Measurements from ENCODE around the gene ALDH1B1. TPM values are rescaled to one million over a fixed set of nuclear protein-coding genes. Genes with fewer than 3 reads are reported as not detected.

The ALDH1B1 gene
- total RNA-seq, 1 donor from 2014 or later = 15.7 TPM

DNA sequence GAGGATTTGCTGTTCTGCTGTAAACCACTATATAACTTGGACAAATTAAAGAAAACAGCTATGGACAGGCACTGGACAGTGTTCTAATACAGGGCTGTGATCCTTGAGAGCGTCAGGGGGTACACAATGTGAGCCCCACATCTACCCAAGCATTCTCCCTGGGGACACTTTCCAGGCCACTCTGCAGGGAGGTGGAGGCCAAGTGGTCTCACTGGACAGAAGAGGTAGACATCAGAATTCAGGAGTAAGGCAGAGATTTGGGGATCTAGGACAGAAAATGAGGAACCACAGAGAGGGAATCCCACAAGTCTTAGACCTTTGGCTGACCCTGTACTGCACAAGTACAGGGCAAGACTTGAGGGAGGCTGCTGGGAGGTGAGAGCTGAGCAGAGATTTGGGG, 35.6 kb downstream of the ALDH1B1 start:
- intact Hi-C loops (cut with micrococcal nuclease) = no loop called here
- DNase-seq = no peak
- ATAC-seq = no peak

DNA sequence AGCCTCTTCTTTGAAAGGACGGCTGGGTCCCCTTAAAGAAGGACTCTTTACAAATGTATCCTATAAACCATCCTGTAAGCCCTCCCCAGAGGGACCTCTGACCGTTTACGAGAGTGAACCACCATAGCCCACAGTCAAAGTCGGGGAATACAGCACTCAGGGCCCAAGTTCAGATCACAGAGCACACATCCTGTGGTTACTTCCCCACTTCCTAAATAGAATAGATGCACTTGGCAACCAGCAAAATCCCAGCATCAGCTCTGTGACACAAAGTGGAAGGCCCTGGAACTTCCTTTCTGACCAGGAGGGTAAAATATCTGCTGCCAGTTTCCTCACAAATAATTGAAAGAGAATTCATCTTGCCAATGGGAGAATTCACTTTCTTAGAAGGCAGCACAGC, 38.6 kb downstream of the ALDH1B1 start:
- DNase-seq (no peak), ATAC-seq (no peak)
- intact Hi-C loops (cut with micrococcal nuclease) = no loop called here

DNA sequence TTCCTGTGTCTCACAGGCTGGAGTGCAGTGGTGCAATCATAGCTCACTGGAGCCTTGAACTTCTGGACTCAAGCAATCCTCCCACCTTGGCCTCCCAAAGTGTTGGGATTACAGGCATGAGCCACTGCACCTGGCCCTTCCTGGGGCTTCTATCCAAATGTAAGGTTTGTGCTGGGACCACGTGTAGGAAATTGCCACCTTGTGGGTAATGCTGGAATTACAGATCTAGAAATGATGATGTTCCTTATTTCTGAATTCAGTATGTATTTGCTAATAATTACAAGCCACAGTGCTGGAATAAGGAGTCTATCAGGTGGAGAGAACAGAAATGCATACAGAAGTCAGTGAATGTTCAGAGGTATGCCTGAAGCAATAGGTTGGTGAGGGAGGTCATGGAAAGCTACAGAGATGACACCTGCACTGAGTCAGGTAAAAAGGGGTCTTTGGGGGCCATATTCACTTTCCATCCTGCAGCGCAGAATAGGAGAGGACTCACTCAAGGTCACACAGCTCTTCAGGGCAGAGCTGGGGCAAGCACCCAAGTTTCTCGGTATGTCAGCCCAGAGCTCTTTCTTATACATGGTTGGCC, 40.5 kb downstream of the ALDH1B1 start:
- ATAC-seq = no peak
- DNase-seq = no peak
- intact Hi-C loops (cut with micrococcal nuclease) = no loop called here

DNA sequence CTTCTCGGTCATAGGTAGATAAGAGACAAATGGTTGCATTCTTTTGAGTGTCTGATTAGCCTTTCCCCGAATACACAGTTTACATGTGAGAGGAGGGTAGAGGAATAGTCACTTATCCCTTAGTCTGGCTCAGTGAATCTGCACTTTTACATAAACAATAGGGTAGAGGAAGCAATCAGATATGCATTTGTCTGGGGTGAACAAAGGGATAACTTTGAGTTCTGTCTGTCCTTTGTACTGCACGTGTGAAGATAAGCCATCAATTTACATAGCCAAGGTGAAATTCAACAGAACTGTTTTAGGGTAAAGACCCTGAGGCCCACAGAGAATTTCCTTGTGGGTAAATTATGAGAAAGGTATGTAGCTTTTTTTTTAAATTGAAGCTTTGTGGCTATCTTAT, 41.9 kb downstream of the ALDH1B1 start:
- no peak for ATAC-seq
- DNase-seq = no peak
- intact Hi-C loops (cut with micrococcal nuclease) = no loop called here

DNA sequence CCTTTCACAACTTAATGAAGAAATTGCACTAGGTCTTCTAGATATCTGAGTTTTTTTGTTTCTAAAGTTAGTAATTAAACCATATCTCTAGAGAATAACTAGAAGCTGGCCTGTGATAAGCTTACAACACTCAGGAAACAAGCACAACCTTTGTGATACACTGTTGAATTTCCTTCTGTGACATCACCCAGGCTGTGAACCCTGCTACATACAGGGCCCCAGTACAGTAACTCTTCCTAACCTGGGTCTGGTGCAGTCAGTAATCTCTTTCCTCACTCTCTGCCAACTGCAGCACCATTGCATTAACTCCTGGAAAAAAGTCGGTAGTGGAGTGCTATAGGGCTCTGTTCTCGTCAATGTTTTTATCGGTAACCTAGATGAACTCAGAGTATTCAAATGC, 42.4 kb downstream of the ALDH1B1 start:
- DNase-seq = no peak
- ATAC-seq = no peak
- intact Hi-C loops (cut with micrococcal nuclease) = no loop called here

DNA sequence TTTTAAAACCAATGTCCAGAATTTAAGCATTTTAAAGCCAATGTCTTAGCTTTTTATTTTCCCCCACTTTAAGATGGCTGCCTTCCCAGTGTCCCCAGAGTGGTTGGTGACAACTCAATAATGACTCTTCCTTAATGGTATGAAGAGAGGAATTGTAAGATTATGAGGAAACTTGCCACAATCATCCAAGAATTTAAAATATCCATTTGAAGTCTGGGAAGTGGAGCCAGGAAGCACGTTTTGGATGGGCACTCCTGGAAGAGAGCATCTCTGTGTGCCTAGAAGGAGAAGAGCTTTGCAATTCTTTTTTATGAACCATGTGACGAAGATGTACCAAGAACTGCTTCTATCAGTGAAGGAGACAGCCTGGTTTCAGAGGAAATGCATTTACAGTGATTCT, 43.0 kb downstream of the ALDH1B1 start:
- DNase-seq = no peak
- no peak for ATAC-seq
- intact Hi-C loops (cut with micrococcal nuclease) = no loop called here

DNA sequence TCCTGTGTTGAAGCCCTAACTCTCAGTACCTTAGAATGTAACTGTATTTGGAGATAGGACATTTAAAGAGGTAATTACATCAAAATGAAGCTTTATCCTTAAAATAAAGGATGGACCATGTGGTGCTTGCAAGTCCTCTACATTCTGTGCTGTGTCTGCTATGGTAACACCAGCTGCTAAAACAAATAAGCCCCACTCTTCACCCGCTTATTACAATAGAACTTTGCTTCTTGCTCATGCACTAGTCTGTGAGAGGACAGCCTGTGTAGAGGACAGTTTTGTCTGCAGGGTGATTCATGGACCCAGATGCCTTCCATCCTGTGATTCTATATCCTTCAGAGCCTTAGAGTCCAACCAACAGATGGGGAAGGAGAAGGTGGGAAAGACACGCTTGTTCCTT, 44.2 kb downstream of the ALDH1B1 start:
- DNase-seq (no peak), ATAC-seq (no peak)
- intact Hi-C loops (cut with micrococcal nuclease) = no loop called here

DNA sequence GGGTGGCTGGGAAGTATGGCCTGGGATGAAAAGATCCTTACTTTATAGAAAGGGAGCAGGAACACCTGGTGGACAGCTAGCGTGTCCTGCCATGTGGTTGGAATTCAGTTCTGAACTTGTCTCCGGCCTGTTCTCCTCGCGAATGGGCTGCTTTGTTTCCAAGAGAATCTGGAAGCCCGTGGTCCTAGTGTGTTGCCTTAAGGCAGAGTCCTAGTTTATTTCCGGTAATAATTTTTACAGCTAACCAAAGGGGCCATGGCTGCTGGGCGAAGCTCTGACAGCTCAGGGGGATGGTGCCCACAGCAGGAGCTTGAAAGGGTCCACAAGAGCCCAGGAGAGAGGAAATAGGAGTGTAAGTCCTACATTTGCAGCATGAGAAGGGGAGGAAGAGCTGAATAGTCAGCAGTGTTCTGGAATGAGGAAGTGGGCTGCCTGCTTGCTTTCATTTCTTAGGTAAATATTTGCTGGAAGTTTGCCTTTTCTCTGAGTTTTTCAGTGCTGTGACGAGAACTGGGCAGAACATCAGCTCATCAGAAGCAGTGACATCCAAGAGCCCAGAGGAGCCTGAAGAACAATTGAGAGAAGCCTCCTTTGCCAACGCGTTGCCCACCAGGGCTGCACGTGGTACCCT, 44.8 kb downstream of the ALDH1B1 start:
- DNase-seq (no peak), ATAC-seq (no peak)
- intact Hi-C loops (cut with micrococcal nuclease) = no loop called here

DNA sequence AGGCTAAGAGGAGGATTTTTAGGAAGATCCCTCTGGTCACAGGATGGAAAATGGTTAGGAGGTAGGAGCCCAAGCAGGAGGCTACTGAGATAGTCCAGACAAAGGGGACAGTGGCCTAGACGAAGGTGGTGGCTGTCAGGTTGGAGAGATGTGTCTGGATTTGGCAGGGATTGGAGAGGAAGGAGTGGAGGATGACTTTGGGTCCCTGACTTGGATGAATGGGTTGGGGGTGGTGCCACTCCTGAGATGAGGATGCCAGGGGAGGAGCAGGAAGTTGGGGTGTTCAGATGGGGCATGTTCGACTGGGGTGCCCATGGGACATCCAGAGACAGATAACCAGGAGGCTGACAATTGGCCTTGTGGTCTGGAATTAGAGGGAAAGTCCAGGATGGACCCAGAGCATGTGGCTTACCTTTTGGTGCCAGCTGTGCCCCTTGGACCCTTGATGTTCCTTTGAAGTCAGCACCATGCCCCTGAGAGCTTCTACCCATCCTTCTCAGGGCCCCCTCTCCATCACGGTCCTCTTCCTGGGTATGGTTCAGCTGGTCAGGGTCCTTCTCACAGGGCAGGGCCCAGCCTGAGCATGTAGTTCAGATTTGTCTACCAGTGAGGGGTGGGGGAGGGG, 46.9 kb downstream of the ALDH1B1 start:
- intact Hi-C loops (cut with micrococcal nuclease) = no loop called here
- DNase-seq (no peak), ATAC-seq (no peak)

DNA sequence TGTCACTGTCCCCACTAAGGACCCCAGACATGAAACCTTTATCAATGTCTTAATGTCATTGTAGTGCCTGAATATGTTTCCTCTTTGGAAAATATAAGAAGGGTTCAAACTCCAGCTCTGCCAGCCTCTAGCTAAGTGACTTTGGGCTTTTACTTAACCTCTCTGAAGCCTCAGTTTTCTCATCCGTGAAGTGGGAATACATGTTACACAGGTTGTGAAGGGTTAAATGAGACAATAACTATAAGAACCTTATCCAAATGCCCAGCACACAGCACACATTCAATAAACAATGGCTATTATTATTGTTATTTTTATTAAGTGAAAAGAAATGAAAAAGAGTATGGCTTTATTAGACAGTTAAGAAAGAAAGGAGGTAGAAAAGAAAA, 47.4 kb downstream of the ALDH1B1 start:
- DNase-seq = no peak
- intact Hi-C loops (cut with micrococcal nuclease) = no loop called here
- ATAC-seq = no peak

DNA sequence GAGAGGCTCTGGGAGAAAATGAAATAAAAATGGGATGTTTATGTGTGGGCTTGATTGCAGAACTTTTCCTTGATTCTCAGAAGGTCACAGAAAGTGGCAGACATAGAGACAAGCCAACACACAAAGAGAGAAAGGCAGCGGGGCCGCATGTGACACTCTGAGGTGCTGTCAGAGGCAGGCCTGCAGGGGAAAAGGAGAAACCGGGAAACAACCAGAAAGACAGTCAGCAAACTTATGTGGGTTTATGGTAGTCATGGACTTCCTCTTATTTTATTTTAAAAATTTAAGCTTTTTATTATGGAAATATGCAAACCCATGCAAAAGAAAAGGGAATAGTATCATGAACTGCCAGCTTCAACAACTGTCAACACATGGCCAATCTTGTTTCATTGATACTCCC, 48.0 kb downstream of the ALDH1B1 start:
- intact Hi-C loops (cut with micrococcal nuclease) = no loop called here
- no peak for ATAC-seq
- DNase-seq = no peak

DNA sequence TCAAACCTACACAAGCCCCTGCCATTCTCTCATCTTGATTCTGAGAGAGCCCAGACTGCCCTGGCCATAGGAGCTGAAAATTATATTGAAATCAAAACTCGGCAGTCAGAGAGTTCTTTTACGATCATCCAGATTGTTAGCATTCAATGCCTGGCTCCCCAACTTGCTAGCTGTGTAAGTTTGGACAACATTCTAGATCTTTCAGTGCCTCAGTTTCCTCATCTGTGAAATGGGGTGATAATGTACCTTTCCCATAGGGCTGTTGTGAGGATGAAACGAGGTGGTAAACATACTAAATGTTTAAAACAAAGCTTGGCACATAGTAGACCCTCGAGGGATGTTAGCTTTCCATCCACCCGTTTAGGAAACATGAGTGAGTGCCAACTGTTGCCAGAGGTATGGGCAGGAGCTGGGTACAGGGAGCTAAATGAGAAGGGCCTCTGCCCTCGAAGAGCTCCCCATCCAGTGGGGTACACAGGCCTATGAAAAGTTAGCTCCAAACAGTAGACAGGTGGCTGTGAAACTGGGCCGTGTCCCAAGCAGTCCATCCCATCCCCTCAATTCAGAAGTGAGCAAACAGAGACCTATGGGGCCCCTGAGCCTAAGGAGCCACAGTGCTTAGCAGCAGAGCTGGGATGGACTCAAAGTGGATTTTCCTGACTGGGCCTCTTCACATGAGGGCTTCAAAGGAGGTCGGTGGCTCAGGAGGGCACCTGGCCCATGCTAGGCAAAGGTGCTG, 49.0 kb downstream of the ALDH1B1 start:
- ATAC-seq (no peak), DNase-seq (no peak)
- intact Hi-C loops (cut with micrococcal nuclease) = no loop called here

DNA sequence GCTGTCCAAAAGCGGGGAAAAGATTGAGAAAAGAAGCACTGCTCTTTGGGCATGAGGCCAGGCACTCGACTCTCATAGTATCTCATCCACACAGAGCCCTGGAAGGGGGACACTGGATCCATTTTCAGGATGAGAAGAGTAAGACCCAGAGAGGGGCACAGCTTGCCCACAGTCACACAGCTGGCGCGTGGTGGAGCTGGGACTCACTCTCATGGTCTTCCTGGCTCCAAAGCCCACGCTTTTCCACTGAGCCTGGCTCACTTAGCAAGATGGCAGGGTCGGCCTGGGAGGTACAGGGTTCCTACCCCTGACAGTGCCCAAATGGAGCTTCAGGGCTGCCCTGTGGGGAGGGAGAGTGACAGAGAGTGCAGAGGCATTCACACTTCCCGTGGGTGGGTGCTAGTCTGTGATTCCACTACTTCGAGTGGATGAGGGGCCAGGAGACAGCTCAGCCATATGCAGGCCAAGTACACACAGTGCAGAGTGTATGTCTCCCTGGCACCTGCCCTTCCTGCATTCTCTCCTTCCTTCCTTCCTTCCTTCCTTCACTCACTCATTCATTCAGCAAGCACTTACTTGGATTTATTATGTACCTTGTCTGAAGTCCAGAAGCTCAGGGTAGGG, 50.1 kb downstream of the ALDH1B1 start:
- DNase-seq = no peak
- ATAC-seq = no peak
- intact Hi-C loops (cut with micrococcal nuclease) = no loop called here

DNA sequence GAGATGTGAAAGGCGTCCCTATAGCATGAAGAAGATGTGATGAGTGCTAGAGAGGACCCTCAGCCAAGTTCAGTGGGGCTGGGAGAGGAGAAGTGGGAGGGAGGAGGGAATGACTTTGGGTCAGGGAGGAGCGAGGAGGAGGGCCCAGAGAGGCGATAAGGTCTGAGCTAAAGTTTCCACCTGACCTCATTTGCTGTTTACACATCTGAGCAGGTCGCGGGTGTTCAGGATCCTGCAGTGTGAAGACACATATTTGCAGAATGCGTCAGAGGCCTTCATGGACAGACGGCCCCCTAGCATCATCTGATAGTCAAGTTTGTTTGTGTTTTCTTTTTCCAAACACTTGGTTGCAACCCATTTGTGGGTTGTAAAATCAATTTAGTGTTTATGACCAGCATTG, 50.7 kb downstream of the ALDH1B1 start:
- DNase-seq = no peak
- ATAC-seq = no peak
- intact Hi-C loops (cut with micrococcal nuclease) = no loop called here

DNA sequence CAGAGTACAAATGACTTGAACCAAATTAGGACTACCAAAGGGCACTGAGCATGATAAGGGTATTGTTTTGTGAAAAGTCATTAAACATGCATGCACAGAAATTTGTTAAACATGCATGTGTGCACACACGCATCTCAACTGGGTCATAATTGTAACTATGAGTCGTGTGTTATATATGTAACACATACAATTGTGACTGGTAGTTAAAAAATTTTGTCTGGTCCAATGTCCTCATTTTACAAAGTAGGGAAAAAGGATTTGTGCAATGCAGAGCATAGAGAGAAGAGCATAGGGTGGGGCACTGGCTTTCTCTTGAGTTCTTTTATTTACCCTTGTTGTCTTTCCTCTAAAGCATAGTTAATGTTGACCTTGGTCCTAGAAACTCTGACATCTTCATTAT, 51.1 kb downstream of the ALDH1B1 start:
- ATAC-seq = no peak

DNA sequence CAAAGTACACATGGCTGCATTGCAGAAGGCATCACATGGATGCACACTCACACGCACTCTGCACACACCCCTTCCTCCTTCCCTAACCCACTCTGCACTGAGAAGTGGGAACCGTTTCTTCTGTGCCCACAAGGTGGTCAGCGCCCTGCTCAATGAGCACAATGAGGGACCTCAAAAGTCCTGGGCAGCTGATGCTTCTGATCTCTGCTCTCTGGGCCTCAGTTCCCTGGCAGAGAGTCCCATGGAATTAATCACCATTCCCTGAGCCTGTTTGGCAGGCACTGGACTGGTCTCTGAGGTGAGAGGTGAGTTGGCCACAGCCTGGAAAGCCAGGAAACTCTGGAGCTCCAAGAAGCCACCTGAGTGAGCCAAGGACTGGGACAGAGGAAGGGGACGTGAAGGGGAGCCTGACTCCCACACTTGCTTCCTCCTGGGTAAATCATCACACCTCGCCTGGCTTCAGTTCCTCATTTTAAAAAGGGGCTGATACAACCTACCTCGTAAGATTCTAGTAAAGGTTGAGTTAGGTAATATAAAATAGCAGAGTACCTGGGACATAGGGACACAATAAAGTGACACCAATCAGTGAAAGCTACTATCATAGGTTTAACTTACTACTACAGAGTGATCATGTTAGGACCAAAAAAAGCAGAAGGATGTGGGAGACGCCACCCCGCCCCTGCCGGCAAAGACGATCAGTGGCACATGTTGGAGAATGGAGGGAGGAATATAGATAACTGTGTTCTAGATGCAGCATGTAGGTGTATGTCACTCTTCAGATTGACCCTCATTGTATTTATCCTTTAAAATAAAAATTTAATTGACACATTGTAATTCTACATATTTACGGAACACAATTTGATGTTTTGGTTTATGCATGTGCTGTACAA, 52.9 kb downstream of the ALDH1B1 start:
- ATAC-seq (no peak), DNase-seq (no peak)
- intact Hi-C loops (cut with micrococcal nuclease) = no loop called here

More for the DNA sequence above, 51.1 kb downstream of the ALDH1B1 start:
- no peak for DNase-seq
- intact Hi-C loops (cut with micrococcal nuclease) = no loop called here

DNA sequence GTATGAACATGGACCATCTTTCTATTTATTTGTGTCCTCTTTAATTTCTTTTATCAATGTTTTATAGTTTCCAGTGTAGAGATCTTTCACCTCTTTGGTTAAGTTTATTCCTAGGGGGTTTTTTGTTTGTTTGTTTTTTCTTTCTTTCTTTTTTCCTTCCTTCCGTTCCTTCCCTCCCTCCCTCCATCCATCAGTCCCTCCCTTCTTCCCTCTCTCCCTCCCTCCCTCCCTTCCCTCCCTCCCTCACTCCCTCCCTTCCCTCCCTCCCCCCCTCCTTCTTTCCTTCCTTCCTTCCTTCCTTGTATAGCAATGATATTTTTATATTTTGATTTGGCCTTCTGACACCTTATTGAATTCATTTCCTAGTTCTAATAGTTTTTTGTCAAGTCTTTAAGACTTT, 55.2 kb downstream of the ALDH1B1 start:
- intact Hi-C loops (cut with micrococcal nuclease) = no loop called here
- DNase-seq (no peak), ATAC-seq (no peak)
